GM12878 (cell line): ENCODE measurements around the gene SHROOM3. TPM values are rescaled to one million over a fixed set of nuclear protein-coding genes. Genes with fewer than 3 reads are reported as not detected.

ENCODE experiments used
- CHD1 ChIP-seq: IDR thresholded peaks from 2 replicates; pipeline ENCODE4 v1.6.1; 2012; ENCODE audit warnings: low read depth, low read length, improper control_type of control experiment
- CREB1 ChIP-seq: IDR thresholded peaks from 2 replicates; pipeline ENCODE4 v1.6.1; 2012; ENCODE audit warnings: low read depth, mild to moderate bottlenecking, inconsistent platforms
- JUND ChIP-seq: IDR thresholded peaks from 2 replicates; pipeline ENCODE4 v1.6.1; 2012; ENCODE audit warnings: low read depth, mild to moderate bottlenecking, low read length, improper control_type of control experiment, moderate library complexity
- KAT2A ChIP-seq: conservative IDR thresholded peaks from 2 replicates; pipeline ENCODE4 v1.6.1; 2011; ENCODE audit warnings: low read depth, low read length; ENCODE audit not compliant: control insufficient read depth
- RB1 ChIP-seq: fragments of 450-650 bp; formaldehyde crosslinking; IDR thresholded peaks from 2 replicates; pipeline ENCODE4 v1.6.1; 2017; ENCODE audit warnings: mild to moderate bottlenecking, borderline replicate concordance
- ZNF274 ChIP-seq: IDR thresholded peaks from one replicate; pipeline ENCODE4 v1.8.0; 2011; ENCODE audit not compliant: insufficient read length, insufficient read depth
- polyA plus RNA-seq, 11 experiments: library from polyadenylated mRNA; depleted of rRNA in 4 of 11; unstranded in 6 of 11; stranded (reverse) in 5 of 11; fragments of >200 nt; fragmentation: Nextera tagmentation in 4 of 11; fragmentation: Illumina TruSeq in 1 of 11; extraction: Ambion mirVana in 4 of 11; extraction: Trizol in 1 of 11; gene quantifications; 1 replicate in 1 of 11; 2 replicates in 10 of 11; pipeline versions ENCODE4 v1.2.1 to v1.2.3, GENCODE V29; 2011 to 2016; ENCODE audit warnings: inconsistent platforms in 2 of 11, missing spikeins in 2 of 11, low read depth in 1 of 11
- total RNA-seq, 4 experiments: library from RNA; depleted of rRNA in 3 of 4; stranded (reverse); fragments of >200 nt in 3 of 4; fragmentation: Illumina TruSeq in 1 of 4; extraction: Trizol in 1 of 4; gene quantifications; 2 replicates each; pipeline versions ENCODE4 v1.2.1 to v1.2.3, GENCODE V29; 2013 to 2021
- TF ChIP-seq, protein P1 (sequence below): IDR thresholded peaks from 2 replicates; pipeline ENCODE4 v1.6.1; 2011; ENCODE audit warnings: low read depth, low read length, improper control_type of control experiment, borderline replicate concordance
- TF ChIP-seq, protein P2 (sequence below): fragments of 450-650 bp; formaldehyde crosslinking; IDR thresholded peaks from 2 replicates; pipeline ENCODE4 v1.5.0; 2022; ENCODE audit warnings: mild to moderate bottlenecking, missing genetic modification characterization
- TF ChIP-seq, protein P3 (sequence below): fragments of 450-650 bp; IDR thresholded peaks from 2 replicates; pipeline ENCODE4 v1.6.1; 2016; ENCODE audit warnings: mild to moderate bottlenecking

Gene SHROOM3
- total and polyA plus RNA-seq, 10 of the 15 experiments (the other 5 are each of a cell fraction or from before 2014, with no cell fraction given): under 0.01 to 0.29 (median 0.08) TPM; not detected in 1

DNA sequence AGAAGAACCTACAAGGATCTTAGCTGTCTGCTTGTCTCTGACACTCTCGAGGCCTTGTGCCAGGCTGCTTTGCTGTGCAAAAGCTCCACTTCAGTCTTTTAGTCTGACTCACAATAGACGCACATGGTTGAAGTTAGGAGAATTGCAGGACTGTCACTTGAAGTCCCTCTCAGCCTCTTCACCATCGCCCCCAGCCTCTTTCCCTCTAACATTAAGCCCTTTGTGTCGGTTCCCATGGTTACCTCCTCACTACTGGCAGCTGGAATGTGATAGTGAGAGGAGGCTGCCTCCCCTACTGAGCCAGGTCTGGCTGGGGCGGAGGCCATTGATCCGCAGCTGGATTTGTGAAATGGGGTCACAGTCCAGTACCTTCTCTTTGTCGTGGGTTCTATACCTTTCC is 261.1 kb downstream of the SHROOM3 start (continued):
- no peak for TF ChIP-seq KAT2A
- no peak for TF ChIP-seq RB1
- TF ChIP-seq CREB1: no peak
- TF ChIP-seq, protein P1, sequence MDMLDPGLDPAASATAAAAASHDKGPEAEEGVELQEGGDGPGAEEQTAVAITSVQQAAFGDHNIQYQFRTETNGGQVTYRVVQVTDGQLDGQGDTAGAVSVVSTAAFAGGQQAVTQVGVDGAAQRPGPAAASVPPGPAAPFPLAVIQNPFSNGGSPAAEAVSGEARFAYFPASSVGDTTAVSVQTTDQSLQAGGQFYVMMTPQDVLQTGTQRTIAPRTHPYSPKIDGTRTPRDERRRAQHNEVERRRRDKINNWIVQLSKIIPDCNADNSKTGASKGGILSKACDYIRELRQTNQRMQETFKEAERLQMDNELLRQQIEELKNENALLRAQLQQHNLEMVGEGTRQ: no peak
- TF ChIP-seq JUND: no peak
- no peak for TF ChIP-seq CHD1
- TF ChIP-seq, protein P2, sequence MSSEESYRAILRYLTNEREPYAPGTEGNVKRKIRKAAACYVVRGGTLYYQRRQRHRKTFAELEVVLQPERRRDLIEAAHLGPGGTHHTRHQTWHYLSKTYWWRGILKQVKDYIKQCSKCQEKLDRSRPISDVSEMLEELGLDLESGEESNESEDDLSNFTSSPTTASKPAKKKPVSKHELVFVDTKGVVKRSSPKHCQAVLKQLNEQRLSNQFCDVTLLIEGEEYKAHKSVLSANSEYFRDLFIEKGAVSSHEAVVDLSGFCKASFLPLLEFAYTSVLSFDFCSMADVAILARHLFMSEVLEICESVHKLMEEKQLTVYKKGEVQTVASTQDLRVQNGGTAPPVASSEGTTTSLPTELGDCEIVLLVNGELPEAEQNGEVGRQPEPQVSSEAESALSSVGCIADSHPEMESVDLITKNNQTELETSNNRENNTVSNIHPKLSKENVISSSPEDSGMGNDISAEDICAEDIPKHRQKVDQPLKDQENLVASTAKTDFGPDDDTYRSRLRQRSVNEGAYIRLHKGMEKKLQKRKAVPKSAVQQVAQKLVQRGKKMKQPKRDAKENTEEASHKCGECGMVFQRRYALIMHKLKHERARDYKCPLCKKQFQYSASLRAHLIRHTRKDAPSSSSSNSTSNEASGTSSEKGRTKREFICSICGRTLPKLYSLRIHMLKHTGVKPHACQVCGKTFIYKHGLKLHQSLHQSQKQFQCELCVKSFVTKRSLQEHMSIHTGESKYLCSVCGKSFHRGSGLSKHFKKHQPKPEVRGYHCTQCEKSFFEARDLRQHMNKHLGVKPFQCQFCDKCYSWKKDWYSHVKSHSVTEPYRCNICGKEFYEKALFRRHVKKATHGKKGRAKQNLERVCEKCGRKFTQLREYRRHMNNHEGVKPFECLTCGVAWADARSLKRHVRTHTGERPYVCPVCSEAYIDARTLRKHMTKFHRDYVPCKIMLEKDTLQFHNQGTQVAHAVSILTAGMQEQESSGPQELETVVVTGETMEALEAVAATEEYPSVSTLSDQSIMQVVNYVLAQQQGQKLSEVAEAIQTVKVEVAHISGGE (CRISPR knock-in tag): no peak
- TF ChIP-seq ZNF274: no peak
- TF ChIP-seq, protein P3, sequence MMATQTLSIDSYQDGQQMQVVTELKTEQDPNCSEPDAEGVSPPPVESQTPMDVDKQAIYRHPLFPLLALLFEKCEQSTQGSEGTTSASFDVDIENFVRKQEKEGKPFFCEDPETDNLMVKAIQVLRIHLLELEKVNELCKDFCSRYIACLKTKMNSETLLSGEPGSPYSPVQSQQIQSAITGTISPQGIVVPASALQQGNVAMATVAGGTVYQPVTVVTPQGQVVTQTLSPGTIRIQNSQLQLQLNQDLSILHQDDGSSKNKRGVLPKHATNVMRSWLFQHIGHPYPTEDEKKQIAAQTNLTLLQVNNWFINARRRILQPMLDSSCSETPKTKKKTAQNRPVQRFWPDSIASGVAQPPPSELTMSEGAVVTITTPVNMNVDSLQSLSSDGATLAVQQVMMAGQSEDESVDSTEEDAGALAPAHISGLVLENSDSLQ: no peak
- TF ChIP-seq, all 136 proteins: peak for 0
